ENCODE results near the gene ACSS2. TPM values are rescaled to one million over a fixed set of nuclear protein-coding genes. Genes with fewer than 3 reads are reported as not detected.

The ACSS2 gene
- total and polyA plus RNA-seq, 2 of the 8 experiments (the other 6 are each of a cell fraction or from before 2014, with no cell fraction given), result 17.7 to 24.2 TPM

GRCh38 chr20:34976286-34976685 is 99.9 kb downstream of the ACSS2 start:
- Histone ChIP-seq H3K23me2 (ENCODE audit: low read depth, low read length) (no peaks in the 10 kb centered on the region), H4K5ac (ENCODE audit: insufficient read length, low read depth, low read length) (no peak overlapping the region), H3K4me1 (replicated peaks in 1 of 4; ENCODE audit: control insufficient read depth in 3 of 4, insufficient read depth in 4 of 4, low read length in 3 of 4) (peaks cover 0 to 24% (median 8%) of the 10 kb centered on the region in 4 experiments; a peak in 5 of 7 replicates), H4K91ac (replicated peaks; ENCODE audit: insufficient read length, low read length) (no peak overlapping the region), H3K27ac (ENCODE audit: low read depth, low read length) (no peak overlapping the region), H2BK20ac (ENCODE audit: low read length) (no peak overlapping the region), H2BK5ac (ENCODE audit: low read depth, low read length) (no peak overlapping the region), H3K18ac (ENCODE audit: extremely low read depth, low read length) (no peak overlapping the region), H2BK15ac (ENCODE audit: low read length) (no peak overlapping the region), H3K36me3 (ENCODE audit: control insufficient read depth in 2 of 4, insufficient read depth in 4 of 4, low read length in 3 of 4) (no peaks in the 10 kb centered on the region), H3K4me3 (ENCODE audit: extremely low read depth in 1 of 4, insufficient read depth in 2 of 4, low read depth in 3 of 4, low read length in 4 of 4) (no peak overlapping the region), H3K9me3 (ENCODE audit: insufficient read depth in 2 of 2, low read depth in 1 of 2, low read length in 1 of 2) (no peaks in the 10 kb centered on the region), H3K14ac (ENCODE audit: insufficient read length) (no peak overlapping the region), H2AFZ (ENCODE audit: low read length) (no peak overlapping the region), H3K9ac (replicated peaks in 1 of 4; ENCODE audit: extremely low read depth in 1 of 4, low read depth in 3 of 4, low read length in 3 of 4) (no peak overlapping the region), H4K8ac (ENCODE audit: extremely low read depth, insufficient read depth, low read length) (no peak overlapping the region), H3K23ac (ENCODE audit: insufficient read length) (no peak overlapping the region), H3K56ac (replicated peaks; ENCODE audit: insufficient read length, low read depth, low read length) (no peak overlapping the region), H2BK12ac (ENCODE audit: low read depth, low read length) (no peak overlapping the region), H3K79me2 (ENCODE audit: control insufficient read depth in 1 of 2, insufficient read depth in 2 of 2, low read length in 2 of 2) (no peaks in the 10 kb centered on the region), H3K4ac (replicated peaks; ENCODE audit: insufficient read length, low read depth, low read length) (no peak overlapping the region), H3K79me1 (ENCODE audit: low read depth, low read length) (no peaks in the 10 kb centered on the region), H2BK120ac (replicated peaks; ENCODE audit: low read depth, low read length) (no peak overlapping the region), H2AK5ac (ENCODE audit: low read depth, low read length) (no peak overlapping the region), H3K27me3 (replicated peaks in 1 of 4; ENCODE audit: control insufficient read depth in 3 of 4, extremely low read depth in 1 of 4, insufficient read depth in 3 of 4, low read length in 3 of 4) (no peaks in the 10 kb centered on the region; a peak in 1 of 7 replicates), H4K20me1 (replicated peaks in 1 of 2; ENCODE audit: control insufficient read depth in 1 of 2, insufficient read depth in 2 of 2, low read length in 2 of 2) (no peaks in the 10 kb centered on the region), H3K4me2 (ENCODE audit: insufficient read depth in 1 of 2, low read depth in 2 of 2, low read length in 2 of 2) (no peak overlapping the region)
- DNase-seq (ENCODE audit: low read depth in 1 of 2, low spot score in 2 of 2) (no peak), FAIRE-seq (no peak)
- 90% methylated on average over 12 of the region's 12 CpGs; no CpG with 5 or more reads in 1 of the 2 experiments for WGBS, 2 experiments (ENCODE audit: extremely low coverage in 1 of 2, insufficient coverage in 1 of 2, insufficient read length in 1 of 2, insufficient replicate concordance in 2 of 2, low coverage in 1 of 2, low lambda C conversion rate in 2 of 2, missing lambda C conversion rate in 1 of 2)
- TF ChIP-seq SRF (IDR thresholded peaks at IDR 0.05; ENCODE audit: low read depth, low read length), result no peak
- TF ChIP-seq HDAC6 (IDR thresholded peaks at IDR 0.05; ENCODE audit: low read depth, low read length), result no peak
- POLR2A ChIA-PET (ENCODE audit: partially characterized antibody), result interaction anchor here (0.6 kb wide), 1 partner anchor 71 kb away, joined by 5 read pairs; no protein-coding TSS in a partner anchor
- CTCF ChIA-PET (ENCODE audit: partially characterized antibody), result interaction anchor here (1.1 to 4.6 kb wide), 3 partner anchors 19 to 104 kb away, joined by 3 to 20 read pairs (median 4); partner anchors contain the start of gene GGT7

Other genes starting within 250 kb of the ACSS2 start
- gene PIGU, start 199.5 kb upstream of the ACSS2 start, total RNA-seq (2021; fragmentation: NEBNext Ultra II Directional; extraction: Animal tissue kit (Norgen Biotek cat#: 25700)), result 27.9 and 28.3 TPM in 2 replicates
- 80.9 and 117 TPM in 2 replicates for gene PIGU, start 199.5 kb upstream of the ACSS2 start, polyA plus RNA-seq (2011; rRNA removed)
- 4.5 and 4.8 TPM in 2 replicates for gene TP53INP2, start 172.3 kb upstream of the ACSS2 start, total RNA-seq (2021; fragmentation: NEBNext Ultra II Directional; extraction: Animal tissue kit (Norgen Biotek cat#: 25700))
- gene TP53INP2, start 172.3 kb upstream of the ACSS2 start, polyA plus RNA-seq (2011; rRNA removed), result 2.4 and 2.9 TPM in 2 replicates
- gene NCOA6, start 51.0 kb upstream of the ACSS2 start, total RNA-seq (2021; fragmentation: NEBNext Ultra II Directional; extraction: Animal tissue kit (Norgen Biotek cat#: 25700)), result 9.5 TPM in 2 replicates
- 8.8 and 9.0 TPM in 2 replicates for gene NCOA6, start 51.0 kb upstream of the ACSS2 start, polyA plus RNA-seq (2011; rRNA removed)
- gene GGT7, start 3.8 kb upstream of the ACSS2 start, total RNA-seq (2021; fragmentation: NEBNext Ultra II Directional; extraction: Animal tissue kit (Norgen Biotek cat#: 25700)), result 24.1 and 25.5 TPM in 2 replicates
- gene GGT7, start 3.8 kb upstream of the ACSS2 start, polyA plus RNA-seq (2011; rRNA removed), result 20.2 and 31.7 TPM in 2 replicates
- gene GSS, start 79.2 kb downstream of the ACSS2 start, total RNA-seq (2021; fragmentation: NEBNext Ultra II Directional; extraction: Animal tissue kit (Norgen Biotek cat#: 25700)), result 29.4 and 34.6 TPM in 2 replicates
- 43.2 and 46.4 TPM in 2 replicates for gene GSS, start 79.2 kb downstream of the ACSS2 start, polyA plus RNA-seq (2011; rRNA removed)
- gene MYH7B, start 79.3 kb downstream of the ACSS2 start, total RNA-seq (2021; fragmentation: NEBNext Ultra II Directional; extraction: Animal tissue kit (Norgen Biotek cat#: 25700)), result 0.30 and 0.69 TPM in 2 replicates
- gene MYH7B, start 79.3 kb downstream of the ACSS2 start, polyA plus RNA-seq (2011; rRNA removed), result 0.15 and 0.25 TPM in 2 replicates
- gene TRPC4AP, start 216.2 kb downstream of the ACSS2 start, total RNA-seq (2021; fragmentation: NEBNext Ultra II Directional; extraction: Animal tissue kit (Norgen Biotek cat#: 25700)), result 72.7 and 73.1 TPM in 2 replicates
- gene TRPC4AP, start 216.2 kb downstream of the ACSS2 start, polyA plus RNA-seq (2011; rRNA removed), result 74.8 and 75.0 TPM in 2 replicates